Lung (tissue), 12 donors: ENCODE data around the gene STARD13. TPM values are rescaled to one million over a fixed set of nuclear protein-coding genes. Genes with fewer than 3 reads are reported as not detected.
A peak's percentile ranks its signal among the peaks of the same experiment; 100 is the strongest.

Experiments used
- ATAC-seq: fragments of 200-7000 bp; cut with Tn5 transposase; one replicate; pipeline ENCODE4 v1.9.1; 2020; ENCODE audit warnings: moderate number of reproducible peaks; ENCODE audit not compliant: insufficient read depth, low FRiP score
- DNase-seq, 3 donors: peaks; one replicate each; pipeline ENCODE4 v3.0.0-alpha.2; 2013 to 2017
- H3K27ac ChIP-seq, 2 donors: one replicate each; pipeline ENCODE4 v1.5.1; 2013; ENCODE audit warnings: mild to moderate bottlenecking in 2 of 2, moderate library complexity in 2 of 2, control low read depth in 1 of 2, inconsistent platforms in 1 of 2, low read depth in 1 of 2, low read length in 1 of 2
- H3K27me3 ChIP-seq, 3 donors: one replicate each; pipeline ENCODE4 v1.5.1; 2013; ENCODE audit warnings: low read length in 2 of 3; ENCODE audit not compliant: control insufficient read depth in 3 of 3, insufficient read depth in 3 of 3
- H3K36me3 ChIP-seq, 4 donors: one replicate each; pipeline ENCODE4 v1.5.1; 2013; ENCODE audit warnings: low read length in 4 of 4, mild to moderate bottlenecking in 1 of 4, moderate library complexity in 1 of 4; ENCODE audit not compliant: control insufficient read depth in 4 of 4, insufficient read depth in 4 of 4
- H3K4me1 ChIP-seq, 5 donors: one replicate each; pipeline ENCODE4 v1.5.1; 2013; ENCODE audit warnings: low read length in 5 of 5, mild to moderate bottlenecking in 2 of 5, moderate library complexity in 1 of 5; ENCODE audit not compliant: control insufficient read depth in 5 of 5, insufficient read depth in 5 of 5
- H3K4me3 ChIP-seq: one replicate; pipeline ENCODE4 v1.5.1; 2013; ENCODE audit warnings: mild to moderate bottlenecking, control low read depth, moderate library complexity
- H3K9ac ChIP-seq, 2 donors: one replicate each; pipeline ENCODE4 v1.5.1; 2013; ENCODE audit warnings: low read length in 2 of 2, control low read depth in 1 of 2; ENCODE audit not compliant: insufficient read depth in 1 of 2
- H3K9me3 ChIP-seq, 4 donors: one replicate each; pipeline ENCODE4 v1.5.1; 2013; ENCODE audit warnings: low read length in 3 of 4, mild to moderate bottlenecking in 1 of 4, moderate library complexity in 1 of 4; ENCODE audit not compliant: control insufficient read depth in 4 of 4, insufficient read depth in 3 of 4
- WGBS, 2 donors: extraction: QIAGEN DNeasy Blood & Tissue Kit; methylation state at CpG; one replicate each; pipeline ENCODE4 v1.1.7; 2013; 5-methylcytosine and 5-hydroxymethylcytosine counted together
- polyA plus RNA-seq, 2 donors: library from polyadenylated mRNA; stranded (reverse); fragments of 200-250 nt; gene quantifications; one replicate each; pipeline ENCODE4 v1.2.1, GENCODE V29; 2013
- total RNA-seq, 2 donors: library from RNA; depleted of rRNA in 1 of 2; stranded (reverse); fragments of >200 nt in 1 of 2; gene quantifications; one replicate each; pipeline ENCODE4 v1.2.1, GENCODE V29; 2014 to 2021
- TF ChIP-seq, protein P1 (sequence below): IDR thresholded peaks from 2 replicates; pipeline ENCODE4 v1.5.1; 2012; ENCODE audit warnings: mild to moderate bottlenecking; ENCODE audit errors: control extremely low read depth, extremely low read depth
- donor health status: control.
- donor health status: control.
- donor health status: Bipolar disorder and iron deficiency.
- donor health status: healthy.
- donor health status: DM: yes; HTN: yes; CAD: no.

The STARD13 gene
- total and polyA plus RNA-seq, 4 donors, result 7.9 to 91.6 (median 29.7) TPM

DNA sequence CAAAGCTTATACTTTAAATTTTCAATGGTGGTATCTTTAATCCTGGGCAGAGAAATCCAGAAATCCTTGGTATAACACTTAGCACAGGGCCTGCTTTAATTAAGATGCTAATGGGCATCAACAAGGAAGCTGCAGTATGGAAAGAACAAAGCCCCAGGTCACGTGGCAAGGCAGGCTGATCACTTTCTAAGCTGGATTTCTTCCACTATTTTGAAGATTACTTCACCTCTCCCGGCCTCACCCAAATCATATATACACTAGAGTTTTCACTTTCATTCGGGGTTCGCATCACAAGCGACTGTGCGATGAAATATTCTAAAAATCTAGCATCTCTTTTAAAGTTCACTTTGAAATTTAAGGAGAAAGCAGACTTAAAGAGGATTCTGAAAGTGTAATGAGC lies 71.8 kb downstream of the STARD13 start:
- no peaks in the 10 kb centered on the region for H3K9me3 ChIP-seq
- no peak for ATAC-seq
- H3K27me3 ChIP-seq, result no peaks in the 10 kb centered on the region
- H3K27ac ChIP-seq, result peak overlapping the region in 1 of 2 donors; percentile 40
- TF ChIP-seq, protein P1, sequence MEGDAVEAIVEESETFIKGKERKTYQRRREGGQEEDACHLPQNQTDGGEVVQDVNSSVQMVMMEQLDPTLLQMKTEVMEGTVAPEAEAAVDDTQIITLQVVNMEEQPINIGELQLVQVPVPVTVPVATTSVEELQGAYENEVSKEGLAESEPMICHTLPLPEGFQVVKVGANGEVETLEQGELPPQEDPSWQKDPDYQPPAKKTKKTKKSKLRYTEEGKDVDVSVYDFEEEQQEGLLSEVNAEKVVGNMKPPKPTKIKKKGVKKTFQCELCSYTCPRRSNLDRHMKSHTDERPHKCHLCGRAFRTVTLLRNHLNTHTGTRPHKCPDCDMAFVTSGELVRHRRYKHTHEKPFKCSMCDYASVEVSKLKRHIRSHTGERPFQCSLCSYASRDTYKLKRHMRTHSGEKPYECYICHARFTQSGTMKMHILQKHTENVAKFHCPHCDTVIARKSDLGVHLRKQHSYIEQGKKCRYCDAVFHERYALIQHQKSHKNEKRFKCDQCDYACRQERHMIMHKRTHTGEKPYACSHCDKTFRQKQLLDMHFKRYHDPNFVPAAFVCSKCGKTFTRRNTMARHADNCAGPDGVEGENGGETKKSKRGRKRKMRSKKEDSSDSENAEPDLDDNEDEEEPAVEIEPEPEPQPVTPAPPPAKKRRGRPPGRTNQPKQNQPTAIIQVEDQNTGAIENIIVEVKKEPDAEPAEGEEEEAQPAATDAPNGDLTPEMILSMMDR, result no peak
- H3K9ac ChIP-seq, result peak overlapping the region in 1 of 2 donors; percentile 66
- DNase-seq, result peak in 1 of 3 donors; percentile 48
- H3K4me3 ChIP-seq, result no peak overlapping the region
- 40 to 69% methylated on average over 6 of the region's 6 CpGs for WGBS, 2 donors
- peaks cover 11 to 43% (median 26%) of the 10 kb centered on the region in 5 donors for H3K4me1 ChIP-seq
- peaks cover 0 to under 1% (median 0%) of the 10 kb centered on the region in 4 donors for H3K36me3 ChIP-seq

DNA sequence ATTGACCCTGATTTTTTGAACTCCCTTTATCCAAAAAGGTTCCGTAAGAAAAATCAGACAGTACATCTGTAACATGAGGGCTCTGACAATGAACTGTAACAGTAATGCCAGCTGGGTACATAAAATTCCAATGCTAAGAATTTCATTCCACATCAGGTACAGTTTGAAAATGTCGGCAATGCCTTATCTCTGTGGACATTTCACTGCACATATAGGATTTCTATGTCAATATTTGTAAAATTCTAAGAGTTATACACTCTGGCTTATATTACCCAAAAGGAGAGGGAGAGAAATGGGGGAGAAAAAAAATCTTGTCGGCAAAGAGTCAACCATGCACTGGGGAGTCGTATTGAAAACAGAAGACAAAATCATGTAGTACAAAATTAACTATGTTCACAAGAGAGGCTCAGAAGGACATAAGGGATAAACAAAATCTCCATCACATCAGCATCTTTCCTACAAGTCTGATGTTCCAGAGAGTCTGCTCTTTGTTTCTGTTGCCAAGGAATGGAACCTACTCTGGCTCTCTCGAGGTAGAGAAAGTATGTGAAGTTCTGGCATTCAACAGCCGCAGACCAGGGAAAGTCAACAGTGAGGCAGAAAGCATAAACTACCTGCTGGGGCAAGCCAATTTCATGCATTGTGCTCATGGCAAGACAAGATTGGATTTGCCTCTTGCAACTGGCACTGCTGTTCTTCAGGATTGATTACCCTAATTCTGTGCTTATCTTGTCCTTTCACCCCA lies 72.4 kb downstream of the STARD13 start:
- DNase-seq, result peak; percentile 47 to 72 (median 69)
- no peak overlapping the region for H3K4me3 ChIP-seq
- H3K27me3 ChIP-seq, result no peaks in the 10 kb centered on the region
- WGBS, 2 donors, result 70 to 82% methylated on average over 6 of the region's 6 CpGs
- H3K9me3 ChIP-seq, result no peaks in the 10 kb centered on the region
- H3K9ac ChIP-seq, result peak overlapping the region; percentile 4 to 33
- H3K36me3 ChIP-seq, result no peaks in the 10 kb centered on the region
- peak overlapping the region in 1 of 2 donors; percentile 46 for H3K27ac ChIP-seq
- TF ChIP-seq, protein P1, result no peak
- ATAC-seq, result no peak
- H3K4me1 ChIP-seq, result peaks cover 14 to 46% (median 31%) of the 10 kb centered on the region in 5 donors

DNA sequence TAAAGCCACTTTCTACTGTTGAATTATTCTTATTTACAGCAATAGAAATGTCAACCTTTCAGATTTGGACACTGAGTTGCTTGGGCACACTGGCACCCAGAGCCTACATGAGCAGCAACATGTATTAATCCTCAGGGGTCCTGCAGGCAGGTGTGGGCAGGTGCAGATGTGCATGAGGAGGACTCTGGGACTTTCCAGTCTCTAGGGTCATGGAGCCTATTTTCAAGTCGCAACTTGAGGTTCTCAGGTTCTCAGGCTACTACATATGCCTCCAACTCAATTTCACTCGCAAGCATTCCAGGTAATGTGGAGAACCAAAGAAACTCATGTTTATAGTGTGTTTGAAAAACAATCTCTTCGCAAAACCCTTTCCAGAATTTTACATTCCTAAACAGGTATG lies 73.2 kb downstream of the STARD13 start:
- WGBS, 2 donors, result 97% methylated on average over 3 of the region's 3 CpGs
- no peaks in the 10 kb centered on the region for H3K36me3 ChIP-seq
- no peak overlapping the region for H3K9ac ChIP-seq
- TF ChIP-seq, protein P1, result no peak
- no peak overlapping the region for H3K4me3 ChIP-seq
- H3K27me3 ChIP-seq, result no peaks in the 10 kb centered on the region
- peaks cover 16 to 46% (median 37%) of the 10 kb centered on the region in 5 donors for H3K4me1 ChIP-seq
- H3K9me3 ChIP-seq, result no peaks in the 10 kb centered on the region
- ATAC-seq, result no peak
- H3K27ac ChIP-seq, result peak overlapping the region in 1 of 2 donors; percentile 46
- no peak for DNase-seq
